Endothelial cell of umbilical vein (primary cell): ENCODE measurements around the gene HADHB. TPM values are rescaled to one million over a fixed set of nuclear protein-coding genes. Genes with fewer than 3 reads are reported as not detected.

ENCODE experiments used
- BruUV-seq: library from RNA; stranded (reverse); fragments of 400-500 nt; replicated peaks from 2 replicates; lab custom pipeline; 2021; lab: Mats Ljungman, UMichigan
- CTCF ChIA-PET: fragments of 300-600, 350-600 bp; sonication (Branson Sonifier 250); formaldehyde crosslinking; loops from one replicate; lab custom pipeline; 2021; ENCODE audit warnings: antibody characterized with exemption, inconsistent platforms; lab: Charles Lee
- POLR2A ChIA-PET: fragments of 300-600, 350-600 bp; sonication (Branson Sonifier 250); formaldehyde crosslinking; loops from one replicate; lab custom pipeline; 2021; ENCODE audit warnings: antibody characterized with exemption, inconsistent platforms; lab: Charles Lee
- DNase-seq: peaks from one replicate; pipeline ENCODE4 v3.0.0-alpha.2; 2011; ENCODE audit warnings: low read depth, low spot score
- FAIRE-seq: peaks from 2 replicates; lab custom pipeline; 2011; peaks lifted over from hg19 to GRCh38; lab: Jason Lieb, UNC
- H2AFZ ChIP-seq: 2 replicates; pipeline ENCODE4 v1.6.0; 2012; ENCODE audit warnings: low read depth, low read length, control low read depth, inconsistent platforms
- H3K27ac ChIP-seq: 2 replicates; pipeline ENCODE4 v1.5.1; 2011; ENCODE audit warnings: low read depth, mild to moderate bottlenecking, control low read depth, low read length, moderate library complexity; ENCODE audit not compliant: insufficient read depth
- H3K27me3 ChIP-seq, 2 experiments: 2 replicates each; pipeline versions ENCODE4 v1.6.0 to v1.6.1; 2011; ENCODE audit warnings: low read length in 2 of 2, mixed read lengths in 1 of 2; ENCODE audit not compliant: control insufficient read depth in 2 of 2, insufficient read depth in 2 of 2
- H3K36me3 ChIP-seq, 2 experiments: 2 replicates in 1 of 2; 3 replicates in 1 of 2; pipeline ENCODE4 v1.5.1; 2011; ENCODE audit warnings: low read length in 2 of 2, mild to moderate bottlenecking in 1 of 2, moderate library complexity in 1 of 2; ENCODE audit not compliant: control insufficient read depth in 2 of 2, insufficient read depth in 2 of 2; ENCODE audit errors: extremely low read depth in 1 of 2
- H3K4me1 ChIP-seq: 3 replicates; pipeline ENCODE4 v1.5.1; 2011; ENCODE audit warnings: mild to moderate bottlenecking, low read length; ENCODE audit not compliant: control insufficient read depth, insufficient read depth; ENCODE audit errors: extremely low read depth
- H3K4me2 ChIP-seq: 2 replicates; pipeline ENCODE4 v1.6.1; 2011; ENCODE audit warnings: low read length, control low read depth, mixed read lengths; ENCODE audit not compliant: insufficient read depth
- H3K4me3 ChIP-seq, 3 experiments: fragments of 200-600 bp in 1 of 3; sonication (generic), shearing (Covaris generic) in 1 of 3; replicated peaks in 1 of 3; 2 replicates each; pipeline ENCODE4 v1.5.1; 2011 to 2016; ENCODE audit warnings: control low read depth in 3 of 3, low read length in 3 of 3, mild to moderate bottlenecking in 2 of 3, inconsistent platforms in 1 of 3, low read depth in 1 of 3, moderate library complexity in 1 of 3; ENCODE audit not compliant: insufficient read depth in 1 of 3
- H3K79me2 ChIP-seq: 2 replicates; pipeline ENCODE4 v1.6.0; 2012; ENCODE audit warnings: low read length, inconsistent platforms; ENCODE audit not compliant: control insufficient read depth, insufficient read depth
- H3K9ac ChIP-seq: replicated peaks from 2 replicates; pipeline ENCODE3; 2011; ENCODE audit warnings: low read length, control low read depth; ENCODE audit not compliant: insufficient read depth; ENCODE audit errors: extremely low read depth
- H3K9me1 ChIP-seq: replicated peaks from 3 replicates; pipeline ENCODE4 v1.6.0; 2011; ENCODE audit warnings: mild to moderate bottlenecking, low read length; ENCODE audit not compliant: control insufficient read depth, insufficient read depth; ENCODE audit errors: extremely low read depth
- H3K9me3 ChIP-seq: replicated peaks from 2 replicates; pipeline ENCODE4 v1.5.1; 2012; ENCODE audit warnings: low read length, inconsistent platforms; ENCODE audit not compliant: control insufficient read depth, insufficient read depth
- H4K20me1 ChIP-seq: replicated peaks from 2 replicates; pipeline ENCODE3; 2011; ENCODE audit warnings: mild to moderate bottlenecking, low read length; ENCODE audit not compliant: control insufficient read depth, insufficient read depth; ENCODE audit errors: extremely low read depth
- EZH2 ChIP-seq: IDR thresholded peaks from 2 replicates; pipeline ENCODE4 v1.6.1; 2012; ENCODE audit warnings: borderline replicate concordance, low read depth, mild to moderate bottlenecking, moderate library complexity, low read length, inconsistent platforms; ENCODE audit not compliant: severe bottlenecking
- FOS ChIP-seq: IDR thresholded peaks from 2 replicates; pipeline ENCODE4 v1.6.1; 2011; ENCODE audit warnings: mild to moderate bottlenecking, low read length, moderate library complexity, borderline replicate concordance; ENCODE audit not compliant: insufficient read depth
- GATA2 ChIP-seq: IDR thresholded peaks from 2 replicates; pipeline ENCODE4 v1.7.0; 2011; ENCODE audit warnings: low read depth, mild to moderate bottlenecking, moderate library complexity, mixed read lengths, low read length; ENCODE audit not compliant: insufficient read length, insufficient read depth
- JUN ChIP-seq: IDR thresholded peaks from 2 replicates; pipeline ENCODE4 v1.6.1; 2011; ENCODE audit warnings: borderline replicate concordance, low read depth; ENCODE audit not compliant: insufficient read length, insufficient read depth
- MYC ChIP-seq: IDR thresholded peaks from one replicate; pipeline ENCODE4 v1.6.1; 2011; ENCODE audit warnings: mild to moderate bottlenecking, low read depth, low read length
- POLR2A ChIP-seq: IDR thresholded peaks from 2 replicates; pipeline ENCODE4 v1.6.1; 2012; ENCODE audit warnings: low read depth, mild to moderate bottlenecking, control low read depth, low read length
- POLR2AphosphoS5 ChIP-seq: IDR thresholded peaks from 2 replicates; pipeline ENCODE4 v1.6.1; 2012; ENCODE audit warnings: low read depth, mild to moderate bottlenecking, control low read depth, low read length, moderate library complexity; ENCODE audit not compliant: insufficient read depth
- dilution Hi-C: fragments of 300-500 bp; cut with MboI; formaldehyde crosslinking; loops from one replicate; pipeline ENCODE4 v1.15.0; 2019; ENCODE audit warnings: low sequenced_read_pairs; ENCODE audit not compliant: extremely low pct_ligation_motif_present
- intact Hi-C: fragments of 100-400 bp; cut with micrococcal nuclease; formaldehyde crosslinking; loops from one replicate; pipeline ENCODE4 v1.10.0; 2022
- polyA plus RNA-seq, 4 experiments: library from polyadenylated mRNA; depleted of rRNA in 3 of 4; stranded (reverse) in 3 of 4; unstranded in 1 of 4; fragments of >200 nt; gene quantifications; 2 replicates each; pipeline versions ENCODE4 v1.2.1 to v1.2.3, GENCODE V29; 2011 to 2012; ENCODE audit warnings: missing spikeins in 1 of 4
- total RNA-seq: library from RNA; stranded (reverse); gene quantifications from 2 replicates; pipeline ENCODE4 v1.2.3, GENCODE V29; 2021
- TF ChIP-seq, protein P1 (sequence below), 2 donors: IDR thresholded peaks; 1 replicate in 1 of 2; 2 replicates in 1 of 2; pipeline ENCODE4 v1.5.1; 2011; ENCODE audit warnings: low read length in 2 of 2, mild to moderate bottlenecking in 2 of 2, moderate library complexity in 2 of 2, control low read depth in 1 of 2, inconsistent platforms in 1 of 2, low read depth in 1 of 2; ENCODE audit not compliant: insufficient read depth in 1 of 2; ENCODE audit errors: extremely low read depth in 1 of 2
- TF ChIP-seq, protein P2 (sequence below): IDR thresholded peaks from 2 replicates; pipeline ENCODE4 v1.6.1; 2011; ENCODE audit not compliant: insufficient read depth, insufficient read length

Gene HADHB
- total and polyA plus RNA-seq, 2 donors (not counting 3 experiments of a cell fraction or from before 2014, with no cell fraction given): 92.9 to 100 TPM

- no peak overlapping the region for H3K4me2 ChIP-seq
- H3K36me3 ChIP-seq: peaks cover 2 to 8% of the 10 kb centered on the region in 2 experiments
- intact Hi-C loops (no loop called here), dilution Hi-C loops (no loop called here)
- H3K27me3 ChIP-seq: no peaks in the 10 kb centered on the region
- H3K9me3 ChIP-seq: no peaks in the 10 kb centered on the region
- CTCF ChIA-PET: no interaction called here
- H3K4me1 ChIP-seq: no peaks in the 10 kb centered on the region
- H2AFZ ChIP-seq: no peak overlapping the region
- H3K9ac ChIP-seq: no peak overlapping the region
- FAIRE-seq (no peak), DNase-seq (no peak)
- TF ChIP-seq, protein P1, sequence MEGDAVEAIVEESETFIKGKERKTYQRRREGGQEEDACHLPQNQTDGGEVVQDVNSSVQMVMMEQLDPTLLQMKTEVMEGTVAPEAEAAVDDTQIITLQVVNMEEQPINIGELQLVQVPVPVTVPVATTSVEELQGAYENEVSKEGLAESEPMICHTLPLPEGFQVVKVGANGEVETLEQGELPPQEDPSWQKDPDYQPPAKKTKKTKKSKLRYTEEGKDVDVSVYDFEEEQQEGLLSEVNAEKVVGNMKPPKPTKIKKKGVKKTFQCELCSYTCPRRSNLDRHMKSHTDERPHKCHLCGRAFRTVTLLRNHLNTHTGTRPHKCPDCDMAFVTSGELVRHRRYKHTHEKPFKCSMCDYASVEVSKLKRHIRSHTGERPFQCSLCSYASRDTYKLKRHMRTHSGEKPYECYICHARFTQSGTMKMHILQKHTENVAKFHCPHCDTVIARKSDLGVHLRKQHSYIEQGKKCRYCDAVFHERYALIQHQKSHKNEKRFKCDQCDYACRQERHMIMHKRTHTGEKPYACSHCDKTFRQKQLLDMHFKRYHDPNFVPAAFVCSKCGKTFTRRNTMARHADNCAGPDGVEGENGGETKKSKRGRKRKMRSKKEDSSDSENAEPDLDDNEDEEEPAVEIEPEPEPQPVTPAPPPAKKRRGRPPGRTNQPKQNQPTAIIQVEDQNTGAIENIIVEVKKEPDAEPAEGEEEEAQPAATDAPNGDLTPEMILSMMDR (IDR thresholded peaks at IDR 0.05; ENCODE audit: extremely low read depth in 1 of 2, insufficient read depth in 1 of 2, low read depth in 1 of 2, low read length in 2 of 2): no peak
- TF ChIP-seq GATA2 (no peak), FOS (no peak), JUN (no peak)
- no peaks in the 10 kb centered on the region for H4K20me1 ChIP-seq
- TSS peak; percentile 43 for BruUV-seq
- no peaks in the 10 kb centered on the region for H3K79me2 ChIP-seq
- no peak overlapping the region for H3K4me3 ChIP-seq
- no peak overlapping the region for H3K27ac ChIP-seq
- POLR2A ChIA-PET: no interaction called here
- H3K9me1 ChIP-seq: no peaks in the 10 kb centered on the region
These were observed 45.3 kb downstream of the HADHB start for GRCh38 chr2:26290001-26290400.

GRCh38 chr2:26292646-26293045 lies 47.9 kb downstream of the HADHB start:
- DNase-seq (no peak), FAIRE-seq (no peak)
- Histone ChIP-seq H3K27me3 (no peaks in the 10 kb centered on the region), H3K9me1 (no peaks in the 10 kb centered on the region), H3K4me2 (no peak overlapping the region), H3K79me2 (no peaks in the 10 kb centered on the region), H4K20me1 (no peaks in the 10 kb centered on the region), H3K9ac (no peak overlapping the region), H3K9me3 (no peaks in the 10 kb centered on the region), H3K36me3 (peaks cover 0 to 2% of the 10 kb centered on the region in 2 experiments), H2AFZ (no peak overlapping the region), H3K4me3 (no peak overlapping the region), H3K27ac (no peak overlapping the region), H3K4me1 (no peaks in the 10 kb centered on the region)
- intact Hi-C loops: no loop called here
- ChIA-PET CTCF (interaction anchor here (1.4 kb wide), 1 partner anchor 34 kb away, joined by 3 read pairs; no protein-coding TSS in a partner anchor), POLR2A (no interaction called here)
- TF ChIP-seq JUN (no peak), FOS (no peak), POLR2A (no peak), POLR2AphosphoS5 (no peak), MYC (no peak), EZH2 (no peak), GATA2 (no peak)
- TF ChIP-seq, protein P1 (IDR thresholded peaks at IDR 0.05; ENCODE audit: extremely low read depth in 1 of 2, insufficient read depth in 1 of 2, low read depth in 1 of 2, low read length in 2 of 2): no peak
- TF ChIP-seq, protein P2, sequence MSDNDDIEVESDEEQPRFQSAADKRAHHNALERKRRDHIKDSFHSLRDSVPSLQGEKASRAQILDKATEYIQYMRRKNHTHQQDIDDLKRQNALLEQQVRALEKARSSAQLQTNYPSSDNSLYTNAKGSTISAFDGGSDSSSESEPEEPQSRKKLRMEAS: no peak
- dilution Hi-C loops: no loop called here
- BruUV-seq: no TSS peak
